ENCODE measurements around the gene ITGBL1.

Gene ITGBL1, protein sequence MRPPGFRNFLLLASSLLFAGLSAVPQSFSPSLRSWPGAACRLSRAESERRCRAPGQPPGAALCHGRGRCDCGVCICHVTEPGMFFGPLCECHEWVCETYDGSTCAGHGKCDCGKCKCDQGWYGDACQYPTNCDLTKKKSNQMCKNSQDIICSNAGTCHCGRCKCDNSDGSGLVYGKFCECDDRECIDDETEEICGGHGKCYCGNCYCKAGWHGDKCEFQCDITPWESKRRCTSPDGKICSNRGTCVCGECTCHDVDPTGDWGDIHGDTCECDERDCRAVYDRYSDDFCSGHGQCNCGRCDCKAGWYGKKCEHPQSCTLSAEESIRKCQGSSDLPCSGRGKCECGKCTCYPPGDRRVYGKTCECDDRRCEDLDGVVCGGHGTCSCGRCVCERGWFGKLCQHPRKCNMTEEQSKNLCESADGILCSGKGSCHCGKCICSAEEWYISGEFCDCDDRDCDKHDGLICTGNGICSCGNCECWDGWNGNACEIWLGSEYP

DNA sequence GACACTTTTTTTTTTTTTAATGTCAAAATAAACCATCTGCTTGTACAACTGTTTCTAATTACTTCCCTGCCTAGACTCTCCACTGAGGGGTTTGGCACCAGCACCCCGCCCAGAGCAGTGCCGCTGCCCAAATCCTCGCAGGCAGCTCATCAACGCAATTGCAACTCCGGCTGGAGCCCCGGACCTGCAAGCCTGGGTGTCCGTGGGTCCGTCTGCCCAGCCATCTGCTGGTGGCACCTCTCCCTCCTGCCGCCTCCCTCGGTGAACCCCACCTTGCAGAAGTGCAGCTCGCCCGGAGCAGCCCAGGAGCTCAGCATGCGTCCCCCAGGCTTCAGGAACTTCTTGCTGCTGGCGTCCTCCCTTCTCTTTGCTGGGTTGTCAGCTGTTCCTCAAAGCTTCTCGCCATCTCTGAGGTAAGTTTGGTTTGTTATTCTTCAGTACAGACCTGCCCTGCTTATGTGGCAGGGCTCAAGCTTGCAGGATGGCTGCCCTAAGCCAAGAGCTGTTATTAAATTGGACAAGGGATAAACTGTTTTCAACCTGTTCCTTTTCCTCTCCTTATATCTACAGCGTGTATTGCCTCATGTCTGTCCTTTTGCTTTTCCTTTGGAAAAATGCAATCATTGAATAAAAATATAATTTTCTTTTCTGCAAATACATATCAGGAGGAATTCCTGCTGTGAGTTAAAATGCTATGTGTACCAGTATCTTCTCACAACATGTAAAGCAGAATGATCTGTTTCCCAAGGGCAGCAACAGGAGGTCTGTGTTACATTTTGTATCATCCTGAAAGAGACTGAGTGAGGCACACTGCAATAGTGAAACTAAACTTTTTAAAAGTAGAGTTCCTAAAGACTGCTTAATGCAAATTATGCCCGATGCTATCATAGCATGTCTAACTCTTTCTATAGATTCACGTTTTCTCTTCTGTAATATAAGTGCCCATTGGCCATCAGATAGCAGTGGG is at the start of gene ITGBL1:
TSS of gene ITGBL1 (plus strand) at position 157 of the 967 bp plus-strand sequence. CDS start at position 316, 159 bp downstream.
- peaks cover 7% of the 10 kb centered on the region for H3K4me1 Mint-ChIP-seq
- H3K27ac Mint-ChIP-seq, result no peak within 1 kb of the TSS
- no peak within 1 kb of the TSS for H3K4me3 Mint-ChIP-seq
- no peak for DNase-seq
- H3K36me3 Mint-ChIP-seq, result no peaks in the 10 kb centered on the region
- CTCF ChIA-PET, result no interaction called here
- peaks cover 19% of the 10 kb centered on the region for H3K27me3 Mint-ChIP-seq
- no peaks in the 10 kb centered on the region for H3K9me3 Mint-ChIP-seq

DNA sequence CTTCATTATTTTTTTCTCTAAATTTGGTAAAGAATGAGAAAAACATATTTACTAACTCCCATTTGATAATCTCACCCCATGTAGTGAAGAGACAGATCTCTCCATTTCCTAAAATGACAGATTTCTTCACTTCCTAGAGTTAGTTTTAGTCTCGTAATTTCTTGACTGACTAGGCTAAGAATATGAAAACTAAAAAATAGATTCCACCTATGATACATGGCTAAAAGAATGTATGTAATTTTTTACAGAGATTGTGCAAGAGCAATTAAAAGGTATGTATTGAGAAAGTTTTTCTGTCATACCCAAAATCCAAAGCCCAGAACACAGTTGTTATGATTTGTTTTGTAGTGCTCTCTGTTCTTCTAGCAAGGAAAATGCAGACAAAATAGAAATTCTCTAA is 45.7 kb upstream of the ITGBL1 start:
- no peaks in the 10 kb centered on the region for H3K9me3 Mint-ChIP-seq
- no peak overlapping the region for H3K27ac Mint-ChIP-seq
- no peaks in the 10 kb centered on the region for H3K4me1 Mint-ChIP-seq
- CTCF ChIA-PET, result no interaction called here
- DNase-seq, result no peak
- peaks cover 9% of the 10 kb centered on the region for H3K27me3 Mint-ChIP-seq
- H3K4me3 Mint-ChIP-seq, result no peak overlapping the region
- no peaks in the 10 kb centered on the region for H3K36me3 Mint-ChIP-seq

DNA sequence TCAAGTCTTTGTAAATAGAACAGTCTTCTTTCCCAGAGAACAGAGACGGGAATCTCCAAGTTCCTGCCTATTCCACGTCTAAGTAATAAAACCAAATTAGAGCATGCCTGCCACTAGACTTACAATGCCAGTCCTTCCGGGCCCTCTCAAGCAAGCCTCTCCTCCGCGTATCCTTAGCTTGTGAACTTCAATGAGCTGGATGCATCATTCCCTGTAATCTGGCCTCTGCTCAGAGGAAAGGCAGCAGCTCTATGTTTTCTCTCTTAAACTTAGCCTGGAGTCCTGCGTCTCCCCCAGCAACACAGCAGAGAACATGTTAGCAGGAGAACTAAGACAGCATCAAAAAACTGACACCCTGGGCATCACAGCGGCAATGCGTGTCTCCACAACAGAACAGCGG is 44.3 kb upstream of the ITGBL1 start:
- H3K27ac Mint-ChIP-seq, result no peak overlapping the region
- CTCF ChIA-PET, result no interaction called here
- H3K4me3 Mint-ChIP-seq, result no peak overlapping the region
- H3K27me3 Mint-ChIP-seq, result peaks cover 9% of the 10 kb centered on the region
- H3K4me1 Mint-ChIP-seq, result no peaks in the 10 kb centered on the region
- no peak for DNase-seq
- no peaks in the 10 kb centered on the region for H3K36me3 Mint-ChIP-seq
- H3K9me3 Mint-ChIP-seq, result no peaks in the 10 kb centered on the region

DNA sequence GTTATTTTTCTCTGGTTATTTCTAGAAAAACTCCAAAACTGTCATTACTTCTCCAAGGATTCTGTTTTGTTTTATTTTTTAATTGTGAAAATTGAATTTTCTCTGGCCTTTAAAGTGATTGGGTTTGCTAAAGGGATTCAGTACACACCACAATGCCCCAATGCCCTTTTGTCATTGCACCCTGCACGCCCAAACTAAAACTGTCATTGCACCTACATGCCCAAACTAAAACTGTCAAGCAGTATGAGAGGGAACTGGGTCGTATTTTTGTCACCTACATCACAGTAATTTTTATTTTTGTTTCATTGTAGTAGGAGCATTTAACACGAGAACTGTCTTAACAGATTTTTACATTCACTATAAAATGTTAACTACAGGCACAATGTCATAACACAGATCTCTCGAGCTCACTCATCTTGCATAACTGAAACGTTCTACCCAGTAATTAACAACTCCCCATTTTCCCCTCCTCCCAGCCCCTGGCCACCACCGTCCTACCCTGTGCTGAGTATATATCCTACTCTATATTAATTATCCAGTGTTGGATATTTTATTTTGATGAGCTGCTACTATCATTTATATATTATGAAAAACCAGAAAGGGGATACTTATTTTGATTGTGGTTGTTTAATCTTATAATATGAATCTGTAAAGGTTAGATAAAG is 43.4 kb upstream of the ITGBL1 start:
- Mint-ChIP-seq H3K4me3 (no peak overlapping the region), H3K9me3 (no peaks in the 10 kb centered on the region), H3K36me3 (no peaks in the 10 kb centered on the region), H3K27ac (no peak overlapping the region), H3K4me1 (no peaks in the 10 kb centered on the region), H3K27me3 (peaks cover 9% of the 10 kb centered on the region)
- no peak for DNase-seq
- CTCF ChIA-PET, result no interaction called here

DNA sequence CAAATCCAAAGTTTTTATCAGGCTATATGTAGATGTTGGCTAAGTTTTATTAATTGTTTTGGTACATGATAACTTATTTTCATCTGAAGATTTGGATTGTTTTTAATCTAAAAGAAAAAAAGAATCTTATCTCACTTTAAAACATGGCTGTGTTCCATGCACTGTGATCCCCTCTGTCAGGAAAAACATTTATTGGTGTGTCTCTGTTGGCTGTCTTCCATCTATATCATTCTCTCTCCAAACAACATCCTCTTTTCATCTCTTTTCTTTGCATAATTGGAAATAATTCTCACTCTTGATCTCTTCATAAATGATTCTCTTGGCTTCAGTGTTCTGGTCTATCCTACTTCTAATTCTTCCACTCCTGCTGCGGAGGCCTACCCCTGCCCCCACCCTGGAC is 40.4 kb upstream of the ITGBL1 start:
- peaks cover 26% of the 10 kb centered on the region for H3K27me3 Mint-ChIP-seq

DNA sequence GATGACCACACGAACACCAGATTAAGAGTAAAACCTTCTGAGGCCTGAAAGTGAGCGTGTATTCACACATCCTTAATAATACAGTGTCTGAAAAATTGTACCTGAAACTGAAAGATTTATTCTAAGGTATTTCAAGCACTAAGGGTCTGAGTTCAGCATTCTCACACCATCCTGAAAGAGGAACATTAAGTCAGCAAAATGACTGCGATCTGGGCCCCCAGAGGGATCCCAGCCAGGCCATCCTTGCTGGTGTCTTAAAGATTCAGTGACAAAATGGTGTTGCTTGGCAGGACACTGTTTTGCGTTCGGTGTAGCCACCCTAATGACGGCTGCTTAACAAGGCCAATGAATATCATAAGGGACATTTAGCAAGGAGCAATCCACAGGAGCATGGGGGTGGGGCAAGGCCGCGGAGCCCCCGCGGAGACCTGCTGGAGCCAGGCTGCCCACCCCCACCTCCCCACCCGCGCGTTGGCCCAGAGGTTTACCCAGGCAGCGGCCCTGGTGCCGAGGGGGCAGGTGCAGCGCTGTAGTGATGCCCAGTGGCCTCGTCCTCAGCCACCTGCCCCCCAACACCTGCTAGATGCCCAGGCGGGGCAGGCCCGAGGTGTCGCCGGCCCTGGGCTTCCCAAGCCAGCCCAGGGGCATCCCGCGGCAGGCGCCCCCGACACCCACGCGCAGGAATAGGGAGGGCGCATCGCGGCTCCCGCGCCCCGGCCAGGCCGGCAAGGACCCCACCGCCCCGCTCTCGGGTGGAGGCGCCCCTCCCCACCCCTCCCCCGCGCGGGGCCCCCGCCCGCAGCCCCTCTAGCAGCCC is 36.9 kb upstream of the ITGBL1 start:
- Mint-ChIP-seq H3K27me3 (peaks cover 30% of the 10 kb centered on the region), H3K4me3 (no peak overlapping the region), H3K27ac (no peak overlapping the region), H3K9me3 (no peaks in the 10 kb centered on the region), H3K4me1 (no peaks in the 10 kb centered on the region), H3K36me3 (no peaks in the 10 kb centered on the region)
- CTCF ChIA-PET, result no interaction called here
- no peak for DNase-seq

More for the DNA sequence above, 40.4 kb upstream of the ITGBL1 start:
- CTCF ChIA-PET, result no interaction called here
- no peak for DNase-seq
- H3K4me3 Mint-ChIP-seq, result no peak overlapping the region
- no peak overlapping the region for H3K27ac Mint-ChIP-seq
- H3K9me3 Mint-ChIP-seq, result no peaks in the 10 kb centered on the region
- H3K4me1 Mint-ChIP-seq, result no peaks in the 10 kb centered on the region
- H3K36me3 Mint-ChIP-seq, result no peaks in the 10 kb centered on the region

DNA sequence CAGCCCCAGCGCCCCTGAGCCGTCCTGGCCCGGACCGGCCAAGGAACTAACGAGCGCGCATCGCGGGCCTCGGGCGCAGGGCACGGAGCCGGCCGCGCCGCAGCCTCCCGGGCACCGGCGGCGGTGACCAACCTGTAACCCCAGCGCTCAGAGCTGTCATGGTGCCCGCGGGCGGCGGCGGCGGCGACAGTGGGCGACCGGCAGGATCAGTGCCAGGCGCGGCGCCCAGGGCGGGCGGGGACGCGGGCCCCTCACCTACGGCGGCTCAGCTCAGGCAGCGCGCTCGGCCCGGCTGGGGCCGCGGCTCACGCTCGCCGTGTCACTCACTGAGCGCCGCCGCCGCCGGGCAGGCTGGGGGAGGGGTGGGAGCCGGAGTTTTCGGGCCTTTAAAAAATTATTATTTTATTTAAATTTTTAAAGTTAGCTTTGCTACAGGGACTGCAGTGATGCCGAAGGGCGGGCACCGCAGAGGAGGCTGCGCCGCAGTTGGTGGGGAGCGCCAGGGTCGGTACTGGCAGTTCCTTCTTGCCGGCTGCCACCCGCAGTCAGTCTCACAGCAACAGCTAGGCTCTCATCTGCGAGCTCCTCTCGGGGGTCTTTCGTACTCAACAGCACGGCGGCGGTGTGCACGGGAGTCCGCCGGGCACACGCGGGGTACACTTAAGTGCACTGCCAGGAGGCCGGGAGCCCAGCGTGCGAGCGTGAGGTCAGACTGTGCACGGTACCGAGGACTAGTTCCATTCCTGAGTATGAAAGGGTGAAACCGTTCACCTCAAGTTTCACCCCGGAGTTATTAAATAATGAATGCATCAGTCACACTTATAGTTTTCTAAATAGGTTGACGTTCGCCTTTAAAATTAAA is 36.1 kb upstream of the ITGBL1 start, which contains the start of gene NALCN:
TSS of gene NALCN (minus strand) at position 328 of the 862 bp plus-strand sequence. CDS start 17,382 bp downstream, outside the sequence.
- Mint-ChIP-seq H3K36me3 (no peaks in the 10 kb centered on the region), H3K9me3 (no peaks in the 10 kb centered on the region), H3K4me3 (no peak within 1 kb of the TSS), H3K27me3 (peaks cover 30% of the 10 kb centered on the region), H3K4me1 (no peaks in the 10 kb centered on the region), H3K27ac (no peak within 1 kb of the TSS)
- no peak for DNase-seq
- CTCF ChIA-PET, result no interaction called here

DNA sequence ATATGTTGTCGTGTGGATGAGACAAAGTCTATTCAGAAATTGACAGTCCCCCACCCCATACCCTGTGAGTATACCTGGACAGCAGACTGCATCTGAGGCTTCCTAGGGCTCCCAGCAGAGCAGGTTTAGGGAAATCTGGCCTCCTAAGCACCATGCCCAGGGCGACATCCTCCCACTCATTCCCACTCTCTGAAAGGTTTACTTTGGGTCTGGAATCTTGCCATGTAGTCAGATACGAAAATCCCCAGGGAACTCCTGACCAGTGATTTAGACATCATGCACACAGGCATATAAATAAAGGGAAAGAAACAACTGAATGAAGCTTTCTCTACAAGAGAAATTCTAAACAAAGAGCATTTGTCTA is 35.5 kb upstream of the ITGBL1 start:
- no peak overlapping the region for H3K4me3 Mint-ChIP-seq
- H3K27ac Mint-ChIP-seq, result no peak overlapping the region
- no peaks in the 10 kb centered on the region for H3K4me1 Mint-ChIP-seq
- H3K27me3 Mint-ChIP-seq, result peaks cover 30% of the 10 kb centered on the region
- H3K9me3 Mint-ChIP-seq, result no peaks in the 10 kb centered on the region
- CTCF ChIA-PET, result no interaction called here
- no peak for DNase-seq
- H3K36me3 Mint-ChIP-seq, result no peaks in the 10 kb centered on the region

DNA sequence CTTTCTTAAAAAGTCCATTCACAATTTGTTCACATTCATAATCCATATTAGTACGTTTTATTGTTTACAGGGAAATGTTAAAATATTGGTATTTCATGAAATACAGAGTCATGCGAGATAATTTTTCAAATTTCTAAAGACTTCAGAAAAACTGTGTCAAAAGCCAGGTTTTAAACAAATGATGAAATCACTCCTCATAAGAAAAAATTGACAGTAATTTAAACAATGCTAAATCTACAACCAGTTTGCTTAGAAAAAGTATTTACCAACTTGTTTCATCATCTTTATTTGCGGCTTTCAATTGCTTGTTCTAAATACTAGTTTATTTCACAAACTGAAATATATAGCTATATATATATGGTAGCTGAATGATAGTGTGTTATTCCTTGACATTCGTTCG is 35.0 kb upstream of the ITGBL1 start:
- CTCF ChIA-PET, result no interaction called here
- Mint-ChIP-seq H3K27me3 (peaks cover 30% of the 10 kb centered on the region), H3K9me3 (no peaks in the 10 kb centered on the region), H3K27ac (no peak overlapping the region), H3K36me3 (no peaks in the 10 kb centered on the region), H3K4me1 (no peaks in the 10 kb centered on the region), H3K4me3 (no peak overlapping the region)
- no peak for DNase-seq

DNA sequence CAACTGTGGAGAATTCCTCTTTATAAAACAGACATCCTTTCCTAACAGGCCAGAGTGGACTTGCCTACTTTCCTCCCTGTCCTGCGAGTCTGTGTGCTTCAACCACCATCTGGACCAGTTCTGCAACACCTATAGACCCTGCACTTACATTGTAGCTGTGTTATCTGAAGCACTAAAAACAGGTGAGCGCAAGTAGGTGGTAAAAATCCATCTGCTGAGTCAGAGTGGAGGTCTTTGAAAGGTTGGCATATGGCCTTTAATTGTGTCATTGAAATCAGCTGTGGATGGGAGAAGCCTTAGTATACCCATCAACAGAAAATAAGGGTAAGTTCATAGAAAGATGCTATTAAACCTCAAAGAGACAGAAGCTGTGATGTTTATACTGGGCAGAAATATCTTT is 28.6 kb upstream of the ITGBL1 start:
- Mint-ChIP-seq H3K36me3 (no peaks in the 10 kb centered on the region), H3K27ac (no peak overlapping the region), H3K4me3 (no peak overlapping the region), H3K27me3 (peaks cover 4% of the 10 kb centered on the region), H3K4me1 (no peaks in the 10 kb centered on the region), H3K9me3 (no peaks in the 10 kb centered on the region)
- CTCF ChIA-PET, result no interaction called here
- no peak for DNase-seq

DNA sequence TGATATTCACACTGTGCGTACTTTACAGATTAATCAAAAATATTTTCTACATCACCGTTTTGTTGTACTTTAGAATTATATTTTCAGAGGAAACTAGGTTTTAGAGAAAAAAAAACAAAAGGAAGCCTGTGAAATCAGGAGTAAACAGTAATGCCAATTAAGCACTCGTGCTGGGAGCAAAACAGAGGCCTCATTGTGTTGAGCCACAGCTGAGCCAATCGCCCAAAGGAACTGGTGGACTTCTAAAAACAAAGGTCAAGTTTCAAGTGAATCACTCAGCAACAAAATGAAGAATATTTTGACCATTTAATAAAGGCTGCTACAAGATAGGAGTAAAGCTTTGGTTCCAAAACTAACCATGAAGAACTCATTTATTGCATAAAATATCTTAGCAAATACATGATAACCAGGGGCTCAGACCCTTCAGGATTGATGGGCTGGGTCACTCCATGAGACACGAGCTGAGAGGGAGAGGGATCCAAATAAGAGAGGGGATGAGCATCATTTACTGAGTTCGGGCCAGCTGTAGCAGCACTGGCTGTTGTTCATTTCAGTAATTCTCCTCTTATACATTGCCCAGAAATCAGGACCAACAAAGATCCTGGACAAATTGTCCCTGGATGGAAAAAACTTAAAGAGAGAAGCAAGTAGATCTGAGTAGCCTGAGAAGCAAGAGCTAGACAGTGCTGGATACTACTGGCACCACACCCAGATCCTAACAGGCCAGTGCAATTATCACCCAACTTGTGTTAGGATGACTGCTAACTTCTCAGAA is 27.9 kb upstream of the ITGBL1 start:
- H3K36me3 Mint-ChIP-seq, result no peaks in the 10 kb centered on the region
- CTCF ChIA-PET, result no interaction called here
- DNase-seq, result no peak
- no peaks in the 10 kb centered on the region for H3K27me3 Mint-ChIP-seq
- no peaks in the 10 kb centered on the region for H3K4me1 Mint-ChIP-seq
- H3K9me3 Mint-ChIP-seq, result no peaks in the 10 kb centered on the region
- H3K4me3 Mint-ChIP-seq, result no peak overlapping the region
- H3K27ac Mint-ChIP-seq, result no peak overlapping the region

DNA sequence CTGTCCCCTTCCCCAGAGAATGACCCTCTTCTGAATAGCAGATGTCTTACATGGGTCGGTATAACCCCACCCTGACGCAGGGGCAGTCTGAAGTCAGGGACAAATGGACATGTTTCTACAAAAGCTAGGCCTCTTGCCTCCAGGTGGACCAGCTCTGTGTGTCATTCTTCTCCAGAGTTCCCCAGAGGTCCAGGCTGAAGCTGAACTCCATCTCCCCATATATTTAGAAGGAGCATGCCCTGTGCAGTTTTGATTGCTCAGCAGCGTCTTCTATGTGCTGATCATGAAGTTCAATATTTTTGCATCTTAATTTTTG is 27.4 kb upstream of the ITGBL1 start:
- H3K4me3 Mint-ChIP-seq, result no peak overlapping the region
- CTCF ChIA-PET, result no interaction called here
- DNase-seq, result no peak
- no peaks in the 10 kb centered on the region for H3K4me1 Mint-ChIP-seq
- H3K9me3 Mint-ChIP-seq, result no peaks in the 10 kb centered on the region
- no peaks in the 10 kb centered on the region for H3K27me3 Mint-ChIP-seq
- H3K36me3 Mint-ChIP-seq, result no peaks in the 10 kb centered on the region
- H3K27ac Mint-ChIP-seq, result no peak overlapping the region
